ENCODE measurements around the gene SGK2. TPM values are rescaled to one million over a fixed set of nuclear protein-coding genes. Genes with fewer than 3 reads are reported as not detected.

The SGK2 gene
- total and polyA plus RNA-seq, 9 of the 15 experiments (the other 6 are each of a cell fraction or from before 2014, with no cell fraction given): 0.07 to 0.31 (median 0.15) TPM; not detected in 2

DNA sequence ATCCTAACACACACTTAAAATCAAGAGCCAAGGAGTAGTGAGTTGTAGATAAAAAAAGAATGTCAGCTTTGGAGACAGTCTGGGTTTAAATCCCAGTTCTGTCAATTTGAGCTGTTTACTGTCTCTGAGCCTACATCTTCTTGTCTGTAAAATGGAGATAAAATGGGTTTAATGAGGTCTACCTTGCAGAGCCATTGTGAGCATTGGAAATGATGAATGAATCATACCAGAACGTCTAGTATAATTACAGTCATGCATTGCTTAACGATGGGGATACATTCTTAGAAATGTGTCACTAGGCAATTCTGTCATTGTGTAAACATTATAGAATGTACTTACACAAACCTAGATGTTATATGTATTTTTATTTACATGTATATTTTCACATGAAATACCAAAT is 17.6 kb upstream of the SGK2 start (continued):
- TF ChIP-seq CREM (IDR thresholded peaks at IDR 0.05; ENCODE audit: low read depth): no peak
- TF ChIP-seq, protein P1, sequence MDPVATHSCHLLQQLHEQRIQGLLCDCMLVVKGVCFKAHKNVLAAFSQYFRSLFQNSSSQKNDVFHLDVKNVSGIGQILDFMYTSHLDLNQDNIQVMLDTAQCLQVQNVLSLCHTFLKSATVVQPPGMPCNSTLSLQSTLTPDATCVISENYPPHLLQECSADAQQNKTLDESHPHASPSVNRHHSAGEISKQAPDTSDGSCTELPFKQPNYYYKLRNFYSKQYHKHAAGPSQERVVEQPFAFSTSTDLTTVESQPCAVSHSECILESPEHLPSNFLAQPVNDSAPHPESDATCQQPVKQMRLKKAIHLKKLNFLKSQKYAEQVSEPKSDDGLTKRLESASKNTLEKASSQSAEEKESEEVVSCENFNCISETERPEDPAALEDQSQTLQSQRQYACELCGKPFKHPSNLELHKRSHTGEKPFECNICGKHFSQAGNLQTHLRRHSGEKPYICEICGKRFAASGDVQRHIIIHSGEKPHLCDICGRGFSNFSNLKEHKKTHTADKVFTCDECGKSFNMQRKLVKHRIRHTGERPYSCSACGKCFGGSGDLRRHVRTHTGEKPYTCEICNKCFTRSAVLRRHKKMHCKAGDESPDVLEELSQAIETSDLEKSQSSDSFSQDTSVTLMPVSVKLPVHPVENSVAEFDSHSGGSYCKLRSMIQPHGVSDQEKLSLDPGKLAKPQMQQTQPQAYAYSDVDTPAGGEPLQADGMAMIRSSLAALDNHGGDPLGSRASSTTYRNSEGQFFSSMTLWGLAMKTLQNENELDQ (CRISPR knock-in tag; IDR thresholded peaks at IDR 0.05; ENCODE audit: borderline replicate concordance): no peak
- TF ChIP-seq CBX3 (IDR thresholded peaks at IDR 0.05; ENCODE audit: borderline replicate concordance in 1 of 2, low read length in 2 of 2): no peak
- TF ChIP-seq PML (IDR thresholded peaks at IDR 0.05; ENCODE audit: low read length): no peak
- no peak for TF ChIP-seq SRF (CRISPR knock-in tag; IDR thresholded peaks at IDR 0.05)
- TF ChIP-seq SFPQ (IDR thresholded peaks at IDR 0.05; ENCODE audit: low read depth, low read length): no peak
- TF ChIP-seq BRCA1 (IDR thresholded peaks at IDR 0.05): no peak
- no peak for TF ChIP-seq BRCA1 (CRISPR knock-in tag; IDR thresholded peaks at IDR 0.05)
- no peak for TF ChIP-seq OTX1 (CRISPR knock-in tag; IDR thresholded peaks at IDR 0.05)
- no peak for TF ChIP-seq SETDB1 (IDR thresholded peaks at IDR 0.05; ENCODE audit: low read length)
- no peak for TF ChIP-seq ZNF197 (CRISPR knock-in tag; IDR thresholded peaks at IDR 0.05; ENCODE audit: low read depth)
- no peak for TF ChIP-seq ETV6 (IDR thresholded peaks at IDR 0.05; ENCODE audit: borderline replicate concordance in 1 of 2, low read depth in 2 of 2, low read length in 1 of 2)
- no peak for TF ChIP-seq ETV6 (CRISPR knock-in tag; IDR thresholded peaks at IDR 0.05; ENCODE audit: borderline replicate concordance)
- peak; percentile 22; the same call in 1 of the 2 replicates for TF ChIP-seq NCOR1 (IDR thresholded peaks at IDR 0.05)
- no peak for TF ChIP-seq ZNF184 (CRISPR knock-in tag; IDR thresholded peaks at IDR 0.05)
- TF ChIP-seq MECOM (CRISPR knock-in tag; IDR thresholded peaks at IDR 0.05): no peak
- TF ChIP-seq FOSL1 (tag; conservative IDR thresholded peaks at IDR 0.05): 0 out of 2 replicates have a peak, but pooled peaks have one; percentile 25
- no peak for TF ChIP-seq MCM5 (IDR thresholded peaks at IDR 0.05; ENCODE audit: low read depth)
- no peak for TF ChIP-seq ZNF589 (CRISPR knock-in tag; IDR thresholded peaks at IDR 0.05; ENCODE audit: low read depth)
- no peak for TF ChIP-seq ZNF644 (tag; IDR thresholded peaks at IDR 0.05; ENCODE audit: low read depth)
- TF ChIP-seq KDM1A (IDR thresholded peaks at IDR 0.05): peak; percentile 21 to 52; a peak in 3 of 4 replicates
- TF ChIP-seq, protein P2, sequence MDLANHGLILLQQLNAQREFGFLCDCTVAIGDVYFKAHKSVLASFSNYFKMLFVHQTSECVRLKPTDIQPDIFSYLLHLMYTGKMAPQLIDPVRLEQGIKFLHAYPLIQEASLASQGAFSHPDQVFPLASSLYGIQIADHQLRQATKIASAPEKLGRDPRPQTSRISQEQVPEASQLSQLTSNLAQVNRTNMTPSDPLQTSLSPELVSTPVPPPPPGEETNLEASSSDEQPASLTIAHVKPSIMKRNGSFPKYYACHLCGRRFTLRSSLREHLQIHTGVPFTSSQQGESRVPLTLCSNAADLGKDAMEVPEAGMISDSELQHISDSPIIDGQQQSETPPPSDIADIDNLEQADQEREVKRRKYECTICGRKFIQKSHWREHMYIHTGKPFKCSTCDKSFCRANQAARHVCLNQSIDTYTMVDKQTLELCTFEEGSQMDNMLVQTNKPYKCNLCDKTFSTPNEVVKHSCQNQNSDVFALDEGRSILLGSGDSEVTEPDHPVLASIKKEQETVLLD (IDR thresholded peaks at IDR 0.05): no peak
- peak; percentile 52 for TF ChIP-seq CBFA2T3 (IDR thresholded peaks at IDR 0.05)
- no peak for TF ChIP-seq ZKSCAN1 (IDR thresholded peaks at IDR 0.05; ENCODE audit: low read depth, low read length)
- no peak for TF ChIP-seq MAFF (IDR thresholded peaks at IDR 0.05; ENCODE audit: low read length)
- no peak for TF ChIP-seq SOX6 (IDR thresholded peaks at IDR 0.05)
- TF ChIP-seq SPI1 (IDR thresholded peaks at IDR 0.05; ENCODE audit: borderline replicate concordance, low read depth, low read length): no peak

Measured in K562 (cell line).